Neuronal stem cell (in vitro differentiated cells): Measurements from ENCODE around the gene LRMDA.
"Not testable (repeated sequence)": the region's sequence is repeated elsewhere in the genome, so short reads cannot be mapped to it uniquely, and the experiment has no call there.

Experiments used
- DNase-seq: peaks from one replicate; pipeline ENCODE4 v3.0.0-alpha.2; 2013; ENCODE audit warnings: low spot score
- H2AFZ ChIP-seq: one replicate; pipeline ENCODE4 v1.6.1; 2013; ENCODE audit warnings: mild to moderate bottlenecking, low read length, inconsistent platforms
- H2AK5ac ChIP-seq: 2 replicates; pipeline ENCODE4 v1.6.1; 2013; ENCODE audit warnings: low read depth, mild to moderate bottlenecking, inconsistent platforms, low read length, moderate library complexity, mixed read lengths
- H2BK120ac ChIP-seq: 2 replicates; pipeline ENCODE4 v1.6.1; 2013; ENCODE audit warnings: low read depth, mild to moderate bottlenecking, inconsistent platforms, low read length, moderate library complexity, mixed read lengths
- H2BK12ac ChIP-seq: one replicate; pipeline ENCODE4 v1.6.1; 2013; ENCODE audit warnings: low read length, inconsistent platforms
- H2BK15ac ChIP-seq: 2 replicates; pipeline ENCODE4 v1.6.1; 2013; ENCODE audit warnings: mild to moderate bottlenecking, low read length, inconsistent platforms, mixed read lengths
- H2BK5ac ChIP-seq: one replicate; pipeline ENCODE4 v1.6.1; 2013; ENCODE audit warnings: inconsistent platforms, mild to moderate bottlenecking, low read length, moderate library complexity
- H3K14ac ChIP-seq: one replicate; pipeline ENCODE4 v1.6.1; 2013; ENCODE audit warnings: low read length, inconsistent platforms
- H3K18ac ChIP-seq: 2 replicates; pipeline ENCODE4 v1.6.1; 2013; ENCODE audit warnings: low read length, inconsistent platforms
- H3K23ac ChIP-seq: 2 replicates; pipeline ENCODE4 v1.6.1; 2013; ENCODE audit warnings: low read depth, mild to moderate bottlenecking, mixed read lengths, low read length, inconsistent platforms; ENCODE audit not compliant: poor library complexity
- H3K27ac ChIP-seq: replicated peaks from 3 replicates; pipeline ENCODE4 v1.5.1; 2013; ENCODE audit warnings: low read length, inconsistent platforms
- H3K27me3 ChIP-seq, 3 experiments: 2 replicates each; pipeline ENCODE4 v1.6.1; 2013; ENCODE audit warnings: low read length in 3 of 3, mild to moderate bottlenecking in 2 of 3, inconsistent platforms in 1 of 3, low read depth in 1 of 3, mixed read lengths in 1 of 3, moderate library complexity in 1 of 3; ENCODE audit not compliant: control insufficient read depth in 3 of 3, insufficient read depth in 3 of 3
- H3K36me3 ChIP-seq, 2 donors: replicated peaks in 1 of 2; 2 replicates each; pipeline ENCODE4 v1.6.1; 2013; ENCODE audit warnings: low read length in 2 of 2; ENCODE audit not compliant: control insufficient read depth in 2 of 2, insufficient read depth in 2 of 2
- H3K4ac ChIP-seq: 2 replicates; pipeline ENCODE4 v1.6.1; 2013; ENCODE audit warnings: inconsistent platforms, mild to moderate bottlenecking, low read length, moderate library complexity
- H3K4me1 ChIP-seq, 2 donors: 1 replicate in 1 of 2; 2 replicates in 1 of 2; pipeline ENCODE4 v1.6.1; 2013; ENCODE audit warnings: low read length in 2 of 2, low read depth in 1 of 2; ENCODE audit not compliant: control insufficient read depth in 2 of 2, insufficient read depth in 1 of 2
- H3K4me2 ChIP-seq: one replicate; pipeline ENCODE4 v1.6.1; 2013; ENCODE audit warnings: mild to moderate bottlenecking, low read length, inconsistent platforms; ENCODE audit not compliant: insufficient read depth, poor library complexity, severe bottlenecking
- H3K4me3 ChIP-seq, 2 donors: 2 replicates each; pipeline ENCODE4 v1.5.1; 2013; ENCODE audit warnings: low read length in 2 of 2, mild to moderate bottlenecking in 2 of 2, inconsistent platforms in 1 of 2, moderate library complexity in 1 of 2
- H3K79me1 ChIP-seq: one replicate; pipeline ENCODE4 v1.6.1; 2013; ENCODE audit warnings: low read depth, mild to moderate bottlenecking, inconsistent platforms, low read length, moderate library complexity
- H3K9ac ChIP-seq: one replicate; pipeline ENCODE4 v1.6.1; 2013; ENCODE audit warnings: mild to moderate bottlenecking, low read depth, low read length, inconsistent platforms; ENCODE audit not compliant: poor library complexity
- H3K9me3 ChIP-seq, 2 donors: replicated peaks in 1 of 2; 2 replicates each; pipeline versions ENCODE3 to v1.6.1; 2013; ENCODE audit warnings: low read length in 2 of 2, mild to moderate bottlenecking in 2 of 2, inconsistent platforms in 1 of 2, low read depth in 1 of 2, mixed read lengths in 1 of 2, moderate library complexity in 1 of 2; ENCODE audit not compliant: control insufficient read depth in 2 of 2, insufficient read depth in 1 of 2
- H4K8ac ChIP-seq: one replicate; pipeline ENCODE4 v1.6.1; 2013; ENCODE audit warnings: low read depth, mild to moderate bottlenecking, inconsistent platforms, low read length, moderate library complexity
- H4K91ac ChIP-seq: one replicate; pipeline ENCODE4 v1.6.1; 2013; ENCODE audit warnings: low read length, low read depth, mild to moderate bottlenecking, inconsistent platforms; ENCODE audit not compliant: poor library complexity
- WGBS, 2 donors: extraction: QIAGEN DNeasy Blood & Tissue Kit; methylation state at CpG; one replicate each; pipeline ENCODE4 v1.1.7; 2013; ENCODE audit warnings: missing lambda C conversion rate in 2 of 2, mixed read lengths in 1 of 2; ENCODE audit not compliant: insufficient read length in 2 of 2, insufficient replicate concordance in 1 of 2; ENCODE audit errors: extremely low coverage in 2 of 2; 5-methylcytosine and 5-hydroxymethylcytosine counted together

The LRMDA gene

DNA sequence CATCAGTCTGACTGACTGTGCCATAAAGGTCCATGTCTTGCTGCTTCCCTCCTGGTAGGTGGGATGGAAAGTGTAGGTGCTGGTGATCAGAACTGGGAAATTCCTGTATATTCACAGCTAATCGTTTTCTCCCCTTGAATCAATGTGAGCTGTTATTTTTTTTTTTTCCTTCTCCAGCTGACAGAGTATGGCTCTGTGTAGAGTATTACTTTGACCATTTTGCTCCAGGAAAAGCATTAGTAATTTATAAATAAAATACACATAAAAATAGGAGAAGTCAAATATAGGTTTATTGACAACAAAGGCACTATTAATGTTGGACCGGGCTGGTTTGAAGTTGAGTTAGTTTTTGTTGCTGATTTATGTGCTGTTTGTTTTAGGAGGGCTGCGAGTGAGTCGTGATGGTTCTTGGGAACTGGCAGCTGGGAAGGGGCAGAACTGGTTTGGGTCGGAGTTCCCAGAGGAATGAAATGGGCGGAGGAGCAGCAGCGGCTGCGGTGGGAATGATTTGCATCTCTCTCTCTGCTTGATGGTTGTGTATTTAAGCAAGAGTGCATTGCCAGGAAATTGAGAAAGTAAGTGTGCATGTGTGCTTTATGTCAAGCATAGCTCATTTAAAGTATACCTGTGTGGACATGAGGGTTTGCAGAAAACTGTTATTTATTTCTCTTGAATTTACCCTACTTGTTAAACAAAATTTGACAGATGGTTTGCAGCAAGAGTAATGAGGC is 80.9 kb downstream of the LRMDA start:
- no CpG with 5 or more reads among the region's 8 CpGs for WGBS, 2 donors

GRCh38 chr10:75513292-75513885 is 82.0 kb downstream of the LRMDA start:
- no peak overlapping the region for H4K8ac ChIP-seq
- peaks cover 0 to 7% of the 10 kb centered on the region in 2 donors for H3K9me3 ChIP-seq
- no peak overlapping the region for H3K27ac ChIP-seq
- no peaks in the 10 kb centered on the region for H3K4me1 ChIP-seq
- no peak overlapping the region for H3K4me3 ChIP-seq
- H2BK120ac ChIP-seq: no peak overlapping the region
- no peak for DNase-seq
- WGBS, 2 donors: no CpG with 5 or more reads among the region's 8 CpGs
- H3K4ac ChIP-seq: no peak overlapping the region
- H3K36me3 ChIP-seq: no peaks in the 10 kb centered on the region
- H2AFZ ChIP-seq: no peak overlapping the region
- no peak overlapping the region for H3K9ac ChIP-seq
- H3K18ac ChIP-seq: no peak overlapping the region
- no peaks in the 10 kb centered on the region for H3K27me3 ChIP-seq
- no peak overlapping the region for H2BK5ac ChIP-seq
- no peak overlapping the region for H3K4me2 ChIP-seq
- no peaks in the 10 kb centered on the region for H3K79me1 ChIP-seq
- no peak overlapping the region for H2BK15ac ChIP-seq
- H2AK5ac ChIP-seq: no peak overlapping the region
- no peak overlapping the region for H3K14ac ChIP-seq
- H2BK12ac ChIP-seq: no peak overlapping the region
- H4K91ac ChIP-seq: no peak overlapping the region
- no peak overlapping the region for H3K23ac ChIP-seq

More for the DNA sequence above, 80.9 kb downstream of the LRMDA start:
- Histone ChIP-seq H3K23ac (no peak overlapping the region), H3K27ac (no peak overlapping the region), H3K9ac (no peak overlapping the region), H2BK5ac (no peak overlapping the region), H3K9me3 (peaks cover 0 to 7% of the 10 kb centered on the region in 2 donors), H3K4ac (no peak overlapping the region), H2AFZ (peak overlapping the region; percentile 47), H4K91ac (no peak overlapping the region), H3K14ac (no peak overlapping the region), H3K4me3 (no peak overlapping the region), H2AK5ac (no peak overlapping the region), H2BK15ac (no peak overlapping the region), H3K27me3 (no peaks in the 10 kb centered on the region), H4K8ac (no peak overlapping the region), H3K4me1 (no peaks in the 10 kb centered on the region), H3K79me1 (no peaks in the 10 kb centered on the region), H3K18ac (no peak overlapping the region), H2BK12ac (no peak overlapping the region), H2BK120ac (no peak overlapping the region), H3K4me2 (no peak overlapping the region), H3K36me3 (no peaks in the 10 kb centered on the region)
- DNase-seq: no peak

DNA sequence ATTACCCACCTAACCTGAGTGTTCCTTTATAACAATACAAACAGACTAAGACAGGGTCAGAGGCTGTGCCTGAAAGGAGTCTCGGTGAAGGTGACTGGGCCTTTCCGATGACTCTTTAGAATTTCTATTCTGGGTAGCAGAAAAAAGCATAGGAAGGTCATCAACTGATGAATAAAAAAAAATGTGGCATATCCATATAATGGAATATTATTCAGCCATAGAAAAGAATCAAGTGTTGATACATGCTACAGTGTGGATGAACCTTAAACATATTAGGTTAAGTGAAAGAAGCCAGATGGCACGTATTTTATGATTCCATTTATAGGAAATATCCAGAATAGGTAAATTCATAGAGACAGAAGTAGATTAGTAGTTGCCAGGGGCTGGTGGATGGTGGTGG is 83.4 kb downstream of the LRMDA start:
- Histone ChIP-seq H4K91ac (no peak overlapping the region), H4K8ac (no peak overlapping the region)

DNA sequence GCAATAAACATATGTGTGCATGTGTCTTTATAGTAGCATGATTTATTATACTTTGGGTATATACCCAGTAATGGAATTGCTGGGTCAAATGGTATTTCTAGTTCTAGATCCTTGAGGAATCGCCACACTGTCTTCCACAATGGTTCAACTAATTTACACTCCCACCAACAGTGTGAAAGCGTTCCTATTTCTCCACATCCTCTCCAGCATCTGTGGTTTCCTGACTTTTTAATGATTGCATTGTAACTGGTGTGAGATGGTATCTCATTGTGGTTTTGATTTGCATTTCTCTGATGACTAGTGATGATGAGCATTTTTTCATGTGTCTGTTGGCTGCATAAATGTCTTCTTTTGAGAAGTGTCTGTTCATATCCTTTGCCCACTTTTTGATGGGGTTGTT is 84.7 kb downstream of the LRMDA start:
- not testable (repeated sequence) for H3K9ac ChIP-seq, H3K27me3 ChIP-seq, H3K14ac ChIP-seq, DNase-seq, H2BK5ac ChIP-seq, H3K36me3 ChIP-seq, H3K23ac ChIP-seq, H4K91ac ChIP-seq, H3K9me3 ChIP-seq, H2AFZ ChIP-seq, H2AK5ac ChIP-seq, H2BK12ac ChIP-seq, H2BK120ac ChIP-seq, H3K4me2 ChIP-seq, H3K4me3 ChIP-seq, H3K79me1 ChIP-seq, H3K4ac ChIP-seq, H3K18ac ChIP-seq, H3K27ac ChIP-seq, H3K4me1 ChIP-seq, H2BK15ac ChIP-seq, H4K8ac ChIP-seq
- WGBS, 2 donors: no CpG with 5 or more reads among the region's 2 CpGs

More for the DNA sequence above, 83.4 kb downstream of the LRMDA start:
- no peak overlapping the region for H2BK12ac ChIP-seq
- H2BK15ac ChIP-seq: no peak overlapping the region
- no peak overlapping the region for H3K4me3 ChIP-seq
- H2AFZ ChIP-seq: no peak overlapping the region
- no peak overlapping the region for H3K23ac ChIP-seq
- H2BK120ac ChIP-seq: no peak overlapping the region
- H3K9ac ChIP-seq: no peak overlapping the region
- H3K18ac ChIP-seq: no peak overlapping the region
- no peaks in the 10 kb centered on the region for H3K4me1 ChIP-seq
- H3K14ac ChIP-seq: no peak overlapping the region
- no peak overlapping the region for H2BK5ac ChIP-seq
- H3K4ac ChIP-seq: no peak overlapping the region
- no peak overlapping the region for H3K4me2 ChIP-seq
- H3K9me3 ChIP-seq: peaks cover 0 to 7% of the 10 kb centered on the region in 2 donors
- H3K27ac ChIP-seq: no peak overlapping the region
- WGBS, 2 donors: no CpG with 5 or more reads among the region's 3 CpGs
- no peaks in the 10 kb centered on the region for H3K27me3 ChIP-seq
- no peaks in the 10 kb centered on the region for H3K36me3 ChIP-seq
- no peaks in the 10 kb centered on the region for H3K79me1 ChIP-seq
- DNase-seq: no peak
- H2AK5ac ChIP-seq: no peak overlapping the region
